Cardiac fibroblast (primary cell): ENCODE measurements around the gene GPR108.
"Not testable (repeated sequence)": the region's sequence is repeated elsewhere in the genome, so short reads cannot be mapped to it uniquely, and the experiment has no call there.

Experiments used
- DNase-seq, 2 donors: peaks; one replicate each; pipeline versions ENCODE4 v3.0.0 to v3.0.0-alpha.2; 2010; ENCODE audit warnings: low read depth in 2 of 2
- H3K4me3 ChIP-seq, 2 donors: replicated peaks in 1 of 2; 1 replicate in 1 of 2; 2 replicates in 1 of 2; pipeline ENCODE4 v1.5.1; 2011; ENCODE audit warnings: low read depth in 2 of 2, low read length in 2 of 2, mild to moderate bottlenecking in 2 of 2, moderate library complexity in 1 of 2
- CTCF ChIP-seq: IDR thresholded peaks from one replicate; pipeline ENCODE4 v1.5.1; 2011; ENCODE audit warnings: low read depth, mild to moderate bottlenecking, low read length, inconsistent platforms

Gene GPR108

GRCh38 chr19:6712692-6713670, 24.4 kb downstream of the GPR108 start:
- no peak for TF ChIP-seq CTCF
- DNase-seq = no peak
- no peak overlapping the region for H3K4me3 ChIP-seq

GRCh38 chr19:6712231-6712630, 25.1 kb downstream of the GPR108 start:
- DNase-seq = no peak
- no peak overlapping the region for H3K4me3 ChIP-seq
- TF ChIP-seq CTCF = no peak

- no peak overlapping the region for H3K4me3 ChIP-seq
- no peak for TF ChIP-seq CTCF
- no peak for DNase-seq
These were observed 25.8 kb downstream of the GPR108 start for GRCh38 chr19:6711605-6712004.

- no peak for TF ChIP-seq CTCF
- no peak for DNase-seq
These were observed 26.4 kb downstream of the GPR108 start for GRCh38 chr19:6711078-6711361.

GRCh38 chr19:6710273-6711077, 26.9 kb downstream of the GPR108 start:
- H3K4me3 ChIP-seq = no peak overlapping the region
- no peak for DNase-seq
- no peak for TF ChIP-seq CTCF

More at GRCh38 chr19:6711078-6711361, 26.4 kb downstream of the GPR108 start:
- no peak overlapping the region for H3K4me3 ChIP-seq

- TF ChIP-seq CTCF = no peak
- no peak overlapping the region for H3K4me3 ChIP-seq
- no peak for DNase-seq
These were observed 27.8 kb downstream of the GPR108 start for GRCh38 chr19:6709549-6709948.

GRCh38 chr19:6708913-6709312, 28.5 kb downstream of the GPR108 start:
- DNase-seq, H3K4me3 ChIP-seq: not testable (repeated sequence)
